ENCODE results near the gene MUCL3. TPM values are rescaled to one million over a fixed set of nuclear protein-coding genes. Genes with fewer than 3 reads are reported as not detected.

MUCL3 gene
- total RNA-seq, 1 experiment from 2014 or later = 0.15 TPM

DNA sequence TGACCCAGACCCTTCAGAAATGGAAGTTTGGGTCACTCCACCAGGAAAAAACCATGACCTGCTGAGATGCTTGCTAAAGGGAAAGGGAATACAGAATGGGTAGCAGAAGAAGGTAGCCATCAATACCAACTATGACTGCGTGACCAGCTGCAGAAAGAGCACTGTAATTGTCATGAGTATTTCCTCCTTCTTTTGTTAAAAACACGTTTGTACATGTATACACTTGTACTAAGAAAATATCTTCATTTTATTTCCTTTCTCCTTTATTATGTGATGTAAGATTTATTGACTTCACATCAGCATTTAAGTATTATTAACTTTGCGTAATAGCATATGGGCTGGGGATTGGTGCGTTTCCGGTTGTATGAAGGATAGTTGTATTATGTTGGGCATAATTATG, 30.2 kb downstream of the MUCL3 start:
- no peak overlapping the region for H3K4me3 ChIP-seq (replicated peaks in 1 of 2; ENCODE audit: low read depth in 1 of 2, low read length in 2 of 2)
- no TSS peak for BruUV-seq (replicated peaks)
- no peak for DNase-seq (ENCODE audit: low read depth, low spot score)
- ChIA-PET CTCF (no interaction called here), POLR2A (no interaction called here), RAD21 (ENCODE audit: low non-redundant PET in 1 of 2, low total read pairs in 2 of 2, uncharacterized antibody in 2 of 2, unreplicated experiment in 2 of 2) (no interaction called here)
- no peaks in the 10 kb centered on the region for H3K79me2 ChIP-seq (ENCODE audit: insufficient read depth, low read length)
- TF ChIP-seq EGR1 (IDR thresholded peaks at IDR 0.05; ENCODE audit: low read depth) (no peak), ELF1 (IDR thresholded peaks at IDR 0.05; ENCODE audit: borderline replicate concordance, low read depth) (no peak), POLR2AphosphoS5 (IDR thresholded peaks at IDR 0.05; ENCODE audit: low read depth, low read length) (no peak), CBX3 (IDR thresholded peaks at IDR 0.05; ENCODE audit: low read depth) (no peak), REST (IDR thresholded peaks at IDR 0.05; ENCODE audit: low read depth) (no peak), SP1 (IDR thresholded peaks at IDR 0.05; ENCODE audit: low read depth) (no peak), RAD21 (IDR thresholded peaks at IDR 0.05; ENCODE audit: low read depth) (no peak), POLR2A (IDR thresholded peaks at IDR 0.05; ENCODE audit: borderline replicate concordance, extremely low read depth, insufficient read depth, insufficient read length) (no peak), YY1 (IDR thresholded peaks at IDR 0.05; ENCODE audit: extremely low read depth, insufficient replicate concordance, low read depth, low read length) (no peak), FOSL1 (IDR thresholded peaks at IDR 0.05; ENCODE audit: low read depth) (no peak), EZH2 (IDR thresholded peaks at IDR 0.05) (no peak), CEBPB (IDR thresholded peaks at IDR 0.05; ENCODE audit: low read depth) (no peak)
- H2AFZ ChIP-seq (ENCODE audit: low read depth, low read length, poor library complexity, severe bottlenecking) = no peak overlapping the region
- H3K27ac ChIP-seq (ENCODE audit: low read depth, low read length) = no peak overlapping the region
- H3K4me1 ChIP-seq (ENCODE audit: control insufficient read depth in 1 of 2, insufficient read depth in 2 of 2, low read length in 2 of 2) = no peaks in the 10 kb centered on the region
- H3K4me2 ChIP-seq (ENCODE audit: low read length) = no peak overlapping the region
- no peaks in the 10 kb centered on the region for H3K27me3 ChIP-seq (ENCODE audit: insufficient read depth, low read length)
- no peaks in the 10 kb centered on the region for H3K9me3 ChIP-seq (ENCODE audit: control insufficient read depth in 1 of 2, insufficient read depth in 1 of 2, low read depth in 1 of 2, low read length in 2 of 2)
- no peaks in the 10 kb centered on the region for H4K20me1 ChIP-seq (ENCODE audit: insufficient read depth)
- H3K9ac ChIP-seq (ENCODE audit: low read length) = no peak overlapping the region
- no peaks in the 10 kb centered on the region for H3K36me3 ChIP-seq (ENCODE audit: control insufficient read depth in 1 of 2, insufficient read depth in 2 of 2, low read length in 2 of 2)
- intact Hi-C loops (cut with micrococcal nuclease) = no loop called here
- no peaks in the 10 kb centered on the region for H3K9me2 ChIP-seq (ENCODE audit: insufficient read depth)
- ATAC-seq = no peak
